ENCODE measurements around the gene GPI. TPM values are rescaled to one million over a fixed set of nuclear protein-coding genes. Genes with fewer than 3 reads are reported as not detected.
A peak's percentile ranks its signal among the peaks of the same experiment; 100 is the strongest.
"Not testable (repeated sequence)": the region's sequence is repeated elsewhere in the genome, so short reads cannot be mapped to it uniquely, and the experiment has no call there.

GPI gene
- total RNA-seq, 4 donors from 2014 or later, result 156 to 258 (median 211) TPM

DNA sequence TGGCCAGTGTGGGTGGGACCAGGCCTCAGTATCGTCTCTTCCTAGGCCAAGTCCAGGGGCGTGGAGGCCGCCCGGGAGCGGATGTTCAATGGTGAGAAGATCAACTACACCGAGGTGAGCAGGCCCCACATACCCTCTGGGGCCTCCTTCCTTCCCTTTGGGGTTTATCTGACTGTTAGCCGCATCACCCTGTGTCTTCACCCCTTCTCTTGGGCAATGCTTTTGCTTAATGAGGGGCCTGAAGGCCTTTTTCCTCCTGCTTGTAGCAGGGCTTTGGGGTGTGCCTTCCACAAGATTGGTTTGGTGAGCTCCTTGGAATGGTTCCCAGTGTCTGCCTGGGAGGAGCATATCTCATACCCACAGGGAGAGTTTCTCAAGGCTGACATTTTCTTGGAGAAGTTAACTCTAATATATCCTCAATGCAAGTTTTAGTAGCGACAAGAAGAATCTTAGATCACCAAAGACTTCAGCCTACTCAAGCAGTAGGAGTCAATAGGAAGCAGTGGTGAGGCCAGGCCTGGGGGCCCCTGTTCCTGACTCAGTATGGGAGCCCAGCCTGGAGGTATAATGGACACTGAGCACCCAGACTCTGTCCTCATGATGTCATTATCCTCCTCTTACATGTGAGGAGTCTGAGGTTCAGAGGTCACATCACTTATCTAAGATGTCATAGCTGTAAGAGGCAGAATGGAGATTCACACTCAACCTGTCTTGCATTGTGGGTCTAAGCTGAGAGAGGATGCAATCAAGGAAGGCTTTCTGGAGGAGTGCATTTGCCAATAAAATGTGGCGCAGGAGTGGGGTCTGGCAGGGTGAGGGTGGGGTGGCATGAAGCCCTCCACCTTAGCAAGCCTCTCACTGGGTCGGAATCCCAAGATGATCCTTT lies 2.0 kb downstream of the GPI start:
- peak; percentile 53 for ATAC-seq (ENCODE audit: low FRiP score)
- DNase-seq (ENCODE audit: low spot score), result no peak
- TF ChIP-seq, protein P1, sequence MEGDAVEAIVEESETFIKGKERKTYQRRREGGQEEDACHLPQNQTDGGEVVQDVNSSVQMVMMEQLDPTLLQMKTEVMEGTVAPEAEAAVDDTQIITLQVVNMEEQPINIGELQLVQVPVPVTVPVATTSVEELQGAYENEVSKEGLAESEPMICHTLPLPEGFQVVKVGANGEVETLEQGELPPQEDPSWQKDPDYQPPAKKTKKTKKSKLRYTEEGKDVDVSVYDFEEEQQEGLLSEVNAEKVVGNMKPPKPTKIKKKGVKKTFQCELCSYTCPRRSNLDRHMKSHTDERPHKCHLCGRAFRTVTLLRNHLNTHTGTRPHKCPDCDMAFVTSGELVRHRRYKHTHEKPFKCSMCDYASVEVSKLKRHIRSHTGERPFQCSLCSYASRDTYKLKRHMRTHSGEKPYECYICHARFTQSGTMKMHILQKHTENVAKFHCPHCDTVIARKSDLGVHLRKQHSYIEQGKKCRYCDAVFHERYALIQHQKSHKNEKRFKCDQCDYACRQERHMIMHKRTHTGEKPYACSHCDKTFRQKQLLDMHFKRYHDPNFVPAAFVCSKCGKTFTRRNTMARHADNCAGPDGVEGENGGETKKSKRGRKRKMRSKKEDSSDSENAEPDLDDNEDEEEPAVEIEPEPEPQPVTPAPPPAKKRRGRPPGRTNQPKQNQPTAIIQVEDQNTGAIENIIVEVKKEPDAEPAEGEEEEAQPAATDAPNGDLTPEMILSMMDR (IDR thresholded peaks at IDR 0.05), result no peak

DNA sequence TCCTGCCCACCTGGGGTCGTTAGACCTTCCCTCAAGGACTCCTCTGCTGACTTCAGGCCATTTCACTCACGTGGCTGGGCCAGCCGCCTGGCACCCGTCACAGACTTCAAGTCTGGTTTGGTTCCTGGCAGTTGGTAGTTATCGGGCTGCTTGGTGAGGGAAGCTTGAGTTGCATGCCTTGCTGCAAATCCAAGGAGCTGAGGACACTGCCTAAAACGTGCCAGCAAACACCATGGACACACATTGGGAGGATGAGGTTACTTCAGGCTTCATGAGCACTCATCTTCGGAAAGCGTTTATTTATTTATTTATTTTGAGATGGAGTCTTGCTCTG lies 2.6 kb downstream of the GPI start:
- DNase-seq (ENCODE audit: low spot score), result no peak
- TF ChIP-seq, protein P1 (IDR thresholded peaks at IDR 0.05), result no peak
- no peak for ATAC-seq (ENCODE audit: low FRiP score)

DNA sequence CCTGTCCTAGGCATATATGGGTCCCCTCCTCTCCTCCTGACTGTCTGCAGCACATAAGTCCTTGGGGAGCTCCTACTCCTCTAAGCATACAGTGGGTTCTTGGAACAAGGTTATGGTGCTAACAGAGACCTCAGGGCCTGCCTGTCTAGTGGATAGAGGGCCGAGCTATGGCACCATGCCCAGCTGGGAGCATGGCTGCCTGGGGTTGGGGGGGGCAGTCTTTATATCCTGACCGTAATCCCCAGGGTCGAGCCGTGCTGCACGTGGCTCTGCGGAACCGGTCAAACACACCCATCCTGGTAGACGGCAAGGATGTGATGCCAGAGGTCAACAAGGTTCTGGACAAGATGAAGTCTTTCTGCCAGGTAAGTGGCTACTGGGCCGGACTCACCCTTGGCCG lies 3.3 kb downstream of the GPI start:
- TF ChIP-seq, protein P1 (IDR thresholded peaks at IDR 0.05), result no peak
- DNase-seq (ENCODE audit: low spot score), result no peak
- ATAC-seq (ENCODE audit: low FRiP score), result no peak

DNA sequence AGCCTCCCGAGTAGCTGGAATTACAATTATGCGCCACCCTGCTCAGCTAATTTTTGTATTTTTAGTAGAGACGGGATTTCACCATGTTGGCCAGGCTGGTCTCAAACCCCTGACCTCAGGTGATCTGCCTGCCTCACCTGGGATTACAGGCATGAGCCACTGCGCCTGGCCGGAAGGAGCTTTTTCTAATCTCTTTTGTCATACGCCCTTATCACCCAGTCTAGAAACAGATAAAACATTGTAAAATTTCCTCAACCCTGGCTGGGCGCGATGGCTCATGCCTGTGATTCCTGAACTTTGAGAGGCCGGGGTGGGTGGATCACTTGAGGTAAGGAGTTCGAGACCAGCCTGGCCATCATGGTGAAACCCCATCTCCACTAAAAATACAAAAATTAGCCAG lies 4.2 kb downstream of the GPI start:
- DNase-seq (ENCODE audit: low spot score); ATAC-seq (ENCODE audit: low FRiP score): not testable (repeated sequence)

DNA sequence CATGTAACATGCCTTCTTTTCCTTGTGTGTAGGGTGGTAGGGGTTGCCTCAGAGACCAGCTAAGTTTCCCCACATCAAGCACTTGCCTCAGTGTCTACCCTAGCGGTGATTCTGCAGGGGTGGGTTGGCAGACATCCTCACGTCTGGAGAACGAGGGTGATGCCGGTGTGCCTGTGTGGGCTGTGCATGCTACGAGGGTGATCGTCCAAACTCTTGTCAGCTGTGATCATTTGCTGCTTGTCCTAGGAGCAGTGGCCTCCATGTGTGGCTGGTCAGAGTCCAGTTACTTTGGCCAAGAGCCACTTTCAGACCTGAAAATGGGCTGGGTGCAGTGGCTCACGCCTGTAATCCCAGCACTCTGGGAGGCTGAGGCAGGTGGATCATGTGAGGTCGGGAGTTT lies 5.1 kb downstream of the GPI start:
- TF ChIP-seq, protein P1 (IDR thresholded peaks at IDR 0.05), result no peak
- ATAC-seq (ENCODE audit: low FRiP score), result no peak

DNA sequence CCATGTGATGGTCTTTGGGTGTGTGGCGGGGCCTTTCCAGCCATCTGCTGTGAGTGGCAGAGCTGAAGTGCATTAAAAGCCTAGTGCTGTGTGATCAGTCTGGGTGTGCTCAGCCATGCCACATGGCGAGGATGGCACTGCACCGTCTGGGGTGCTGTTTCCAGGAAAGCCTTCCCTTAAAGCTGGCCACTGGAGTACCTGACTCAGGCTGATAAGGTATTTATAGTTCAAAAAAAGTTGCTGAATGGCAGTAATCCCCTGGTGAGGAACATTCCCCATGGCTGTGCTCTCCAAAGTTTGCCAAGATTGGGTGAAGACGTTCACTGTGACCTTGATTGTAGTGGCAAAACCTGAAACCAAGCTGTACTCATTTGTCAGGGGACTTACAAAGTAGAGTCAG lies 6.0 kb downstream of the GPI start:
- DNase-seq (ENCODE audit: low spot score), result no peak
- no peak for ATAC-seq (ENCODE audit: low FRiP score)
- TF ChIP-seq, protein P1 (IDR thresholded peaks at IDR 0.05), result no peak

More for the DNA sequence above, 5.1 kb downstream of the GPI start:
- no peak for DNase-seq (ENCODE audit: low spot score)

DNA sequence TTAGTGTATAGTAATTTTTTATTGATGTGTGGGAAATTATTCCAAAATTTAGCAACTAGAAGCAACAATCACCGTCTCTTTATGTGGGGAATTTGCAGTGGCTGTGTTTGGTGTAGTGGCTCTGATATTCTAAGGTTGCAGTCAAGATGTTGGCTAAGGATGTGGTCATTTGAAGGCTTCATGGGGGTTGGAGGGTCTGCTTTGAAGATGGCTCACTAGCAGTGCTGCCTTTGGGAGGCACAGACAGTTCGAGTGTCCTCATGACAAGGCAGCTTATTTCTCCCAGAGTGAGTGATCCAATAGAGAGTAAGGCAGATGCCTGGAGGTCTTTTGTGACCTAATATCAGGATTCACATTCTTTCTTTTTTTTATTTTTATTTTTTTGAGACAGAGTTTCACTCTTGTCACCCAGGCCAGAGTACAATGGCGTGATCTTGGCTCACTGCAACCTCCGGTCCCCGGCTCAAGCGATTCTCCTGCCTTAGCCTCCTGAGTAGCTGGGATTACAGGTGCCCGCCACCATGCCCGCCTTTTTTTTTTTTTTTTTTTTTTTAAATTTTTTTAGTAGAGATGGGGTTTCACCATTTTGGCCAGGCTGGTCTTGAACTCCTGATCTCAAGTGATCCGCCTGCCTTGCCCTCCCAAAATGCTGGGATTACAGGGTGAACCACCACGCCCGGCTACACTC lies 8.7 kb downstream of the GPI start:
- TF ChIP-seq, protein P1 (IDR thresholded peaks at IDR 0.05), result no peak
- ATAC-seq (ENCODE audit: low FRiP score), result no peak
- no peak for DNase-seq (ENCODE audit: low spot score)
